GM23338 (cell line): ENCODE results near the gene FBL. TPM values are rescaled to one million over a fixed set of nuclear protein-coding genes. Genes with fewer than 3 reads are reported as not detected.

ENCODE experiments used
- ATAC-seq: fragments of 200-7000 bp; cut with Tn5 transposase; 3 replicates; pipeline ENCODE4 v1.9.1; 2020
- DNase-seq: peaks from one replicate; pipeline ENCODE4 v3.0.0-alpha.2; 2015; ENCODE audit warnings: low spot score
- H2AFZ ChIP-seq: fragments of 200-600 bp; sonication (generic); 2 replicates; pipeline ENCODE4 v1.8.0; 2016; ENCODE audit warnings: antibody characterized with exemption, mild to moderate bottlenecking, moderate library complexity
- H3F3A ChIP-seq: fragments of 200-600 bp; sonication (generic); replicated peaks from 2 replicates; pipeline ENCODE4 v1.8.0; 2017; ENCODE audit warnings: antibody characterized with exemption, mixed run types, low read depth
- H3K27ac ChIP-seq: fragments of 200-600 bp; sonication (generic); 2 replicates; pipeline ENCODE4 v1.6.1; 2016; ENCODE audit warnings: low read depth
- H3K27me3 ChIP-seq: fragments of 200-600 bp; sonication (generic); 2 replicates; pipeline ENCODE4 v1.8.0; 2016; ENCODE audit warnings: mild to moderate bottlenecking, mixed run types, moderate library complexity; ENCODE audit not compliant: insufficient read depth
- H3K36me3 ChIP-seq: fragments of 200-600 bp; sonication (generic); 2 replicates; pipeline ENCODE4 v1.8.0; 2016; ENCODE audit warnings: mild to moderate bottlenecking; ENCODE audit not compliant: insufficient read depth
- H3K4me1 ChIP-seq: fragments of 200-600 bp; sonication (generic); 2 replicates; pipeline ENCODE4 v1.8.0; 2016; ENCODE audit warnings: mild to moderate bottlenecking, moderate library complexity; ENCODE audit not compliant: insufficient read depth
- H3K4me2 ChIP-seq: fragments of 200-600 bp; sonication (generic); 2 replicates; pipeline ENCODE4 v1.7.1; 2017; ENCODE audit warnings: mixed run types
- H3K4me3 ChIP-seq: fragments of 200-600 bp; sonication (generic); 2 replicates; pipeline ENCODE4 v1.6.1; 2016; ENCODE audit warnings: mixed run types
- H3K79me2 ChIP-seq: fragments of 200-600 bp; sonication (generic); replicated peaks from 2 replicates; pipeline ENCODE4 v1.8.0; 2017; ENCODE audit warnings: mild to moderate bottlenecking; ENCODE audit not compliant: insufficient read depth
- H3K9me2 ChIP-seq: fragments of 200-600 bp; sonication (generic); 2 replicates; pipeline ENCODE4 v1.8.0; 2017; ENCODE audit not compliant: insufficient read depth
- H4K20me1 ChIP-seq: fragments of 200-600 bp; sonication (generic); replicated peaks from 2 replicates; pipeline ENCODE4 v1.8.0; 2017; ENCODE audit warnings: mild to moderate bottlenecking; ENCODE audit not compliant: insufficient read depth
- H3K27ac Mint-ChIP-seq: 2 replicates; pipeline ENCODE4 v1.8.0; 2020; ENCODE audit warnings: inconsistent platforms, mild to moderate bottlenecking, moderate library complexity, mixed read lengths
- H3K27me3 Mint-ChIP-seq: 3 replicates; pipeline ENCODE4 v1.8.0; 2022; ENCODE audit warnings: low read depth, mild to moderate bottlenecking, moderate library complexity, mixed read lengths, inconsistent platforms; ENCODE audit not compliant: insufficient read depth, poor library complexity
- H3K36me3 Mint-ChIP-seq: 3 replicates; pipeline ENCODE4 v1.8.0; 2021; ENCODE audit warnings: low read depth, mild to moderate bottlenecking, inconsistent platforms, moderate library complexity, mixed read lengths
- H3K4me1 Mint-ChIP-seq: 3 replicates; pipeline ENCODE4 v1.8.0; 2020; ENCODE audit warnings: mild to moderate bottlenecking, inconsistent platforms, mixed read lengths
- H3K4me3 Mint-ChIP-seq: 3 replicates; pipeline ENCODE4 v1.8.0; 2021; ENCODE audit warnings: moderate library complexity, mild to moderate bottlenecking, inconsistent platforms, mixed read lengths
- H3K9me3 Mint-ChIP-seq: 3 replicates; pipeline ENCODE4 v1.8.0; 2020; ENCODE audit warnings: moderate library complexity, mild to moderate bottlenecking, inconsistent platforms, mixed read lengths
- CREB1 ChIP-seq: fragments of 250-450 bp; sonication (Bioruptor Pico); IDR thresholded peaks from 2 replicates; pipeline ENCODE4 v1.5.0; 2020; ENCODE audit warnings: low read depth, mild to moderate bottlenecking, moderate library complexity
- EZH2 ChIP-seq: fragments of 200-600 bp; sonication (generic); IDR thresholded peaks from one replicate; pipeline ENCODE4 v1.8.0; 2017; ENCODE audit warnings: antibody characterized with exemption, mild to moderate bottlenecking, low read depth; ENCODE audit not compliant: unreplicated experiment
- EZH2phosphoT487 ChIP-seq: fragments of 200-600 bp; sonication (generic); IDR thresholded peaks from one replicate; pipeline ENCODE4 v1.8.1; 2018; ENCODE audit warnings: antibody characterized with exemption; ENCODE audit not compliant: unreplicated experiment
- JUNB ChIP-seq: IDR thresholded peaks from one replicate; pipeline ENCODE4 v1.6.1; 2016; ENCODE audit warnings: antibody characterized with exemption; ENCODE audit not compliant: unreplicated experiment
- NANOG ChIP-seq: IDR thresholded peaks from 2 replicates; pipeline ENCODE4 v1.6.1; 2016; ENCODE audit warnings: antibody characterized with exemption, borderline replicate concordance
- POLR2AphosphoS5 ChIP-seq: IDR thresholded peaks from 2 replicates; pipeline ENCODE4 v1.6.1; 2016; ENCODE audit warnings: antibody characterized with exemption, low read depth
- STAT1 ChIP-seq: IDR thresholded peaks from one replicate; pipeline ENCODE4 v1.6.1; 2016; ENCODE audit warnings: antibody characterized with exemption; ENCODE audit not compliant: unreplicated experiment
- ZNF331 ChIP-seq: fragments of 250-450 bp; sonication (Bioruptor Pico); IDR thresholded peaks from 2 replicates; pipeline ENCODE4 v1.5.0; 2020; ENCODE audit warnings: low read depth, mild to moderate bottlenecking, moderate library complexity
- polyA plus RNA-seq: library from polyadenylated mRNA; unstranded; fragments of >200 nt; fragmentation: Nextera tagmentation; extraction: Ambion mirVana; gene quantifications from 2 replicates; pipeline ENCODE4 v1.2.1, GENCODE V29; 2016
- total RNA-seq: library from RNA; depleted of rRNA; stranded (reverse); fragments of >200 nt; shearing (Covaris generic); gene quantifications from 2 replicates; pipeline ENCODE4 v1.2.3, GENCODE V29; 2014
- TF ChIP-seq, protein P1 (sequence below): IDR thresholded peaks from one replicate; pipeline ENCODE4 v1.6.1; 2018; ENCODE audit warnings: antibody characterized with exemption; ENCODE audit not compliant: unreplicated experiment
- TF ChIP-seq, protein P2 (sequence below): fragments of 250-450 bp; sonication (Bioruptor Pico); IDR thresholded peaks from 2 replicates; pipeline ENCODE4 v1.5.0; 2020; ENCODE audit warnings: mild to moderate bottlenecking, moderate library complexity
- TF ChIP-seq, protein P3 (sequence below): IDR thresholded peaks from 2 replicates; pipeline ENCODE4 v1.6.1; 2016; ENCODE audit warnings: antibody characterized with exemption
- TF ChIP-seq, protein P4 (sequence below), 2 experiments: fragments of 200-600 bp in 1 of 2; sonication (generic) in 1 of 2; conservative IDR thresholded peaks; 2 replicates each; pipeline versions ENCODE4 v1.5.1 to v1.6.1; 2016 to 2017; ENCODE audit warnings: antibody characterized with exemption in 2 of 2, low read depth in 2 of 2, mild to moderate bottlenecking in 2 of 2, moderate library complexity in 1 of 2

The FBL gene
- total and polyA plus RNA-seq, 2 experiments from 2014 or later = 403 to 553 TPM

DNA sequence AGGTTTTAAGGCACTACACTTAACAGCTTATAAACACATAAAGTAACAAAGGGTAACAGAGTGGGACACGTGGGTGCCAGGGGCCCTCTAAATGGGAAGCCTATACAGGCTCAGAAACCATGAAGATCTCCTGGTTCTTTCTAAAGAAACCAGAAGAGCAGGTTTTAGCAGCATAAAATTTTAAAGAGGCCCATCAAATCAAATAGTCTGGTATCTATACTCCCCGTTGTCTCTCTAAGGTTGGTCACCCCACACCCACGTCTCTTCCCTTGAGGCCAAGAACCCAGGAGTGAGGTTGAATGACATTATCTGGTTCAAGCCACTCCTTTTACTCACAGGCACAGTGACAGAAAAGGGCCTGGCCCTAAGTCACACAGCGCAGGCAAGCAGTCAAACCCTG lies 7.6 kb downstream of the FBL start:
- peaks cover 17% of the 10 kb centered on the region for H3K4me1 Mint-ChIP-seq
- no peak overlapping the region for H2AFZ ChIP-seq
- TF ChIP-seq CREB1 (no peak), ZNF331 (CRISPR knock-in tag) (no peak), EZH2phosphoT487 (no peak), JUNB (no peak), NANOG (no peak), STAT1 (no peak), EZH2 (no peak), POLR2AphosphoS5 (no peak)
- TF ChIP-seq, protein P1, sequence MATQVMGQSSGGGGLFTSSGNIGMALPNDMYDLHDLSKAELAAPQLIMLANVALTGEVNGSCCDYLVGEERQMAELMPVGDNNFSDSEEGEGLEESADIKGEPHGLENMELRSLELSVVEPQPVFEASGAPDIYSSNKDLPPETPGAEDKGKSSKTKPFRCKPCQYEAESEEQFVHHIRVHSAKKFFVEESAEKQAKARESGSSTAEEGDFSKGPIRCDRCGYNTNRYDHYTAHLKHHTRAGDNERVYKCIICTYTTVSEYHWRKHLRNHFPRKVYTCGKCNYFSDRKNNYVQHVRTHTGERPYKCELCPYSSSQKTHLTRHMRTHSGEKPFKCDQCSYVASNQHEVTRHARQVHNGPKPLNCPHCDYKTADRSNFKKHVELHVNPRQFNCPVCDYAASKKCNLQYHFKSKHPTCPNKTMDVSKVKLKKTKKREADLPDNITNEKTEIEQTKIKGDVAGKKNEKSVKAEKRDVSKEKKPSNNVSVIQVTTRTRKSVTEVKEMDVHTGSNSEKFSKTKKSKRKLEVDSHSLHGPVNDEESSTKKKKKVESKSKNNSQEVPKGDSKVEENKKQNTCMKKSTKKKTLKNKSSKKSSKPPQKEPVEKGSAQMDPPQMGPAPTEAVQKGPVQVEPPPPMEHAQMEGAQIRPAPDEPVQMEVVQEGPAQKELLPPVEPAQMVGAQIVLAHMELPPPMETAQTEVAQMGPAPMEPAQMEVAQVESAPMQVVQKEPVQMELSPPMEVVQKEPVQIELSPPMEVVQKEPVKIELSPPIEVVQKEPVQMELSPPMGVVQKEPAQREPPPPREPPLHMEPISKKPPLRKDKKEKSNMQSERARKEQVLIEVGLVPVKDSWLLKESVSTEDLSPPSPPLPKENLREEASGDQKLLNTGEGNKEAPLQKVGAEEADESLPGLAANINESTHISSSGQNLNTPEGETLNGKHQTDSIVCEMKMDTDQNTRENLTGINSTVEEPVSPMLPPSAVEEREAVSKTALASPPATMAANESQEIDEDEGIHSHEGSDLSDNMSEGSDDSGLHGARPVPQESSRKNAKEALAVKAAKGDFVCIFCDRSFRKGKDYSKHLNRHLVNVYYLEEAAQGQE = no peak
- TF ChIP-seq, protein P2, sequence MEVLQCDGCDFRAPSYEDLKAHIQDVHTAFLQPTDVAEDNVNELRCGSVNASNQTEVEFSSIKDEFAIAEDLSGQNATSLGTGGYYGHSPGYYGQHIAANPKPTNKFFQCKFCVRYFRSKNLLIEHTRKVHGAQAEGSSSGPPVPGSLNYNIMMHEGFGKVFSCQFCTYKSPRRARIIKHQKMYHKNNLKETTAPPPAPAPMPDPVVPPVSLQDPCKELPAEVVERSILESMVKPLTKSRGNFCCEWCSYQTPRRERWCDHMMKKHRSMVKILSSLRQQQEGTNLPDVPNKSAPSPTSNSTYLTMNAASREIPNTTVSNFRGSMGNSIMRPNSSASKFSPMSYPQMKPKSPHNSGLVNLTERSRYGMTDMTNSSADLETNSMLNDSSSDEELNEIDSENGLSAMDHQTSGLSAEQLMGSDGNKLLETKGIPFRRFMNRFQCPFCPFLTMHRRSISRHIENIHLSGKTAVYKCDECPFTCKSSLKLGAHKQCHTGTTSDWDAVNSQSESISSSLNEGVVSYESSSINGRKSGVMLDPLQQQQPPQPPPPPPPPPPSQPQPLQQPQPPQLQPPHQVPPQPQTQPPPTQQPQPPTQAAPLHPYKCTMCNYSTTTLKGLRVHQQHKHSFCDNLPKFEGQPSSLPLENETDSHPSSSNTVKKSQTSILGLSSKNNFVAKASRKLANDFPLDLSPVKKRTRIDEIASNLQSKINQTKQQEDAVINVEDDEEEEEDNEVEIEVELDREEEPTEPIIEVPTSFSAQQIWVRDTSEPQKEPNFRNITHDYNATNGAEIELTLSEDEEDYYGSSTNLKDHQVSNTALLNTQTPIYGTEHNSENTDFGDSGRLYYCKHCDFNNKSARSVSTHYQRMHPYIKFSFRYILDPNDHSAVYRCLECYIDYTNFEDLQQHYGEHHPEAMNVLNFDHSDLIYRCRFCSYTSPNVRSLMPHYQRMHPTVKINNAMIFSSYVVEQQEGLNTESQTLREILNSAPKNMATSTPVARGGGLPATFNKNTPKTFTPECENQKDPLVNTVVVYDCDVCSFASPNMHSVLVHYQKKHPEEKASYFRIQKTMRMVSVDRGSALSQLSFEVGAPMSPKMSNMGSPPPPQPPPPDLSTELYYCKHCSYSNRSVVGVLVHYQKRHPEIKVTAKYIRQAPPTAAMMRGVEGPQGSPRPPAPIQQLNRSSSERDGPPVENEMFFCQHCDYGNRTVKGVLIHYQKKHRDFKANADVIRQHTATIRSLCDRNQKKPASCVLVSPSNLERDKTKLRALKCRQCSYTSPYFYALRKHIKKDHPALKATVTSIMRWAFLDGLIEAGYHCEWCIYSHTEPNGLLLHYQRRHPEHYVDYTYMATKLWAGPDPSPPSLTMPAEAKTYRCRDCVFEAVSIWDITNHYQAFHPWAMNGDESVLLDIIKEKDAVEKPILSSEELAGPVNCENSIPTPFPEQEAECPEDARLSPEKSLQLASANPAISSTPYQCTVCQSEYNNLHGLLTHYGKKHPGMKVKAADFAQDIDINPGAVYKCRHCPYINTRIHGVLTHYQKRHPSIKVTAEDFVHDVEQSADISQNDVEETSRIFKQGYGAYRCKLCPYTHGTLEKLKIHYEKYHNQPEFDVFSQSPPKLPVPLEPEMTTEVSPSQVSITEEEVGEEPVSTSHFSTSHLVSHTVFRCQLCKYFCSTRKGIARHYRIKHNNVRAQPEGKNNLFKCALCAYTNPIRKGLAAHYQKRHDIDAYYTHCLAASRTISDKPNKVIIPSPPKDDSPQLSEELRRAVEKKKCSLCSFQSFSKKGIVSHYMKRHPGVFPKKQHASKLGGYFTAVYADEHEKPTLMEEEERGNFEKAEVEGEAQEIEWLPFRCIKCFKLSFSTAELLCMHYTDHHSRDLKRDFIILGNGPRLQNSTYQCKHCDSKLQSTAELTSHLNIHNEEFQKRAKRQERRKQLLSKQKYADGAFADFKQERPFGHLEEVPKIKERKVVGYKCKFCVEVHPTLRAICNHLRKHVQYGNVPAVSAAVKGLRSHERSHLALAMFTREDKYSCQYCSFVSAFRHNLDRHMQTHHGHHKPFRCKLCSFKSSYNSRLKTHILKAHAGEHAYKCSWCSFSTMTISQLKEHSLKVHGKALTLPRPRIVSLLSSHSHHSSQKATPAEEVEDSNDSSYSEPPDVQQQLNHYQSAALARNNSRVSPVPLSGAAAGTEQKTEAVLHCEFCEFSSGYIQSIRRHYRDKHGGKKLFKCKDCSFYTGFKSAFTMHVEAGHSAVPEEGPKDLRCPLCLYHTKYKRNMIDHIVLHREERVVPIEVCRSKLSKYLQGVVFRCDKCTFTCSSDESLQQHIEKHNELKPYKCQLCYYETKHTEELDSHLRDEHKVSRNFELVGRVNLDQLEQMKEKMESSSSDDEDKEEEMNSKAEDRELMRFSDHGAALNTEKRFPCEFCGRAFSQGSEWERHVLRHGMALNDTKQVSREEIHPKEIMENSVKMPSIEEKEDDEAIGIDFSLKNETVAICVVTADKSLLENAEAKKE (CRISPR knock-in tag) = no peak
- TF ChIP-seq, protein P3, sequence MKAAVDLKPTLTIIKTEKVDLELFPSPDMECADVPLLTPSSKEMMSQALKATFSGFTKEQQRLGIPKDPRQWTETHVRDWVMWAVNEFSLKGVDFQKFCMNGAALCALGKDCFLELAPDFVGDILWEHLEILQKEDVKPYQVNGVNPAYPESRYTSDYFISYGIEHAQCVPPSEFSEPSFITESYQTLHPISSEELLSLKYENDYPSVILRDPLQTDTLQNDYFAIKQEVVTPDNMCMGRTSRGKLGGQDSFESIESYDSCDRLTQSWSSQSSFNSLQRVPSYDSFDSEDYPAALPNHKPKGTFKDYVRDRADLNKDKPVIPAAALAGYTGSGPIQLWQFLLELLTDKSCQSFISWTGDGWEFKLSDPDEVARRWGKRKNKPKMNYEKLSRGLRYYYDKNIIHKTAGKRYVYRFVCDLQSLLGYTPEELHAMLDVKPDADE = no peak
- TF ChIP-seq, protein P4, sequence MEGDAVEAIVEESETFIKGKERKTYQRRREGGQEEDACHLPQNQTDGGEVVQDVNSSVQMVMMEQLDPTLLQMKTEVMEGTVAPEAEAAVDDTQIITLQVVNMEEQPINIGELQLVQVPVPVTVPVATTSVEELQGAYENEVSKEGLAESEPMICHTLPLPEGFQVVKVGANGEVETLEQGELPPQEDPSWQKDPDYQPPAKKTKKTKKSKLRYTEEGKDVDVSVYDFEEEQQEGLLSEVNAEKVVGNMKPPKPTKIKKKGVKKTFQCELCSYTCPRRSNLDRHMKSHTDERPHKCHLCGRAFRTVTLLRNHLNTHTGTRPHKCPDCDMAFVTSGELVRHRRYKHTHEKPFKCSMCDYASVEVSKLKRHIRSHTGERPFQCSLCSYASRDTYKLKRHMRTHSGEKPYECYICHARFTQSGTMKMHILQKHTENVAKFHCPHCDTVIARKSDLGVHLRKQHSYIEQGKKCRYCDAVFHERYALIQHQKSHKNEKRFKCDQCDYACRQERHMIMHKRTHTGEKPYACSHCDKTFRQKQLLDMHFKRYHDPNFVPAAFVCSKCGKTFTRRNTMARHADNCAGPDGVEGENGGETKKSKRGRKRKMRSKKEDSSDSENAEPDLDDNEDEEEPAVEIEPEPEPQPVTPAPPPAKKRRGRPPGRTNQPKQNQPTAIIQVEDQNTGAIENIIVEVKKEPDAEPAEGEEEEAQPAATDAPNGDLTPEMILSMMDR (conservative IDR thresholded peaks at IDR 0.05; ENCODE audit: low read depth in 2 of 2) = no peak
- H3K79me2 ChIP-seq = peaks cover 52% of the 10 kb centered on the region
- ATAC-seq (no peak), DNase-seq (no peak)
- no peaks in the 10 kb centered on the region for H3K9me2 ChIP-seq
- peaks cover 25% of the 10 kb centered on the region for H3F3A ChIP-seq
- peaks cover 5% of the 10 kb centered on the region for H3K4me1 ChIP-seq
- H3K9me3 Mint-ChIP-seq = peaks cover 3% of the 10 kb centered on the region; the same call in 2 of the 3 replicates
- no peak overlapping the region for H3K4me3 Mint-ChIP-seq
- peaks cover 6% of the 10 kb centered on the region for H3K27me3 Mint-ChIP-seq
- H4K20me1 ChIP-seq = peaks cover 45% of the 10 kb centered on the region
- no peak overlapping the region for H3K4me2 ChIP-seq
- no peak overlapping the region for H3K4me3 ChIP-seq
- no peaks in the 10 kb centered on the region for H3K27me3 ChIP-seq
- no peak overlapping the region for H3K27ac Mint-ChIP-seq
- peaks cover 61% of the 10 kb centered on the region for H3K36me3 Mint-ChIP-seq
- peaks cover 52% of the 10 kb centered on the region for H3K36me3 ChIP-seq
- H3K27ac ChIP-seq = no peak overlapping the region
